Neural progenitor cell (in vitro differentiated cells): ENCODE results near the gene LGALS16. TPM values are rescaled to one million over a fixed set of nuclear protein-coding genes. Genes with fewer than 3 reads are reported as not detected.
"Not testable (repeated sequence)": the region's sequence is repeated elsewhere in the genome, so short reads cannot be mapped to it uniquely, and the experiment has no call there.

Experiments used
- DNase-seq: peaks from one replicate; pipeline ENCODE4 v3.0.0-alpha.2; 2016; ENCODE audit warnings: low spot score
- H2AFZ ChIP-seq: fragments of 200-600 bp; sonication (generic); replicated peaks from 2 replicates; pipeline ENCODE4 v1.6.1; 2016; ENCODE audit warnings: antibody characterized with exemption
- H3F3A ChIP-seq: fragments of 200-600 bp; sonication (generic); 2 replicates; pipeline ENCODE4 v1.6.1; 2016; ENCODE audit warnings: antibody characterized with exemption, low read depth
- H3K27ac ChIP-seq: fragments of 200-600 bp; sonication (generic); 2 replicates; pipeline ENCODE4 v1.5.1; 2016; ENCODE audit warnings: mild to moderate bottlenecking
- H3K27me3 ChIP-seq: fragments of 200-600 bp; sonication (generic); 2 replicates; pipeline ENCODE4 v1.6.1; 2016; ENCODE audit warnings: mild to moderate bottlenecking, moderate library complexity
- H3K36me3 ChIP-seq: fragments of 200-600 bp; sonication (generic); 2 replicates; pipeline ENCODE4 v1.5.1; 2016
- H3K4me1 ChIP-seq: fragments of 200-600 bp; sonication (generic); 2 replicates; pipeline ENCODE4 v1.6.1; 2016; ENCODE audit warnings: mixed run types
- H3K4me2 ChIP-seq: fragments of 200-600 bp; sonication (generic); 2 replicates; pipeline ENCODE4 v1.6.1; 2016
- H3K4me3 ChIP-seq: fragments of 200-600 bp; sonication (generic); 2 replicates; pipeline ENCODE4 v1.5.1; 2016
- H3K79me2 ChIP-seq: fragments of 200-600 bp; sonication (generic); 2 replicates; pipeline ENCODE4 v1.6.1; 2016; ENCODE audit warnings: low read depth
- H3K9ac ChIP-seq: fragments of 200-600 bp; sonication (generic); 2 replicates; pipeline ENCODE4 v1.6.1; 2016
- H3K9me3 ChIP-seq: fragments of 200-600 bp; sonication (generic); 2 replicates; pipeline ENCODE4 v1.5.1; 2016; ENCODE audit warnings: low read depth
- H4K20me1 ChIP-seq: fragments of 200-600 bp; sonication (generic); 2 replicates; pipeline ENCODE4 v1.6.1; 2016; ENCODE audit warnings: low read depth
- H3K27ac Mint-ChIP-seq: 3 replicates; pipeline ENCODE4 v1.8.0; 2021; ENCODE audit warnings: mixed read lengths
- H3K27me3 Mint-ChIP-seq: 2 replicates; pipeline ENCODE4 v1.8.0; 2022; ENCODE audit warnings: low read depth, mild to moderate bottlenecking, inconsistent platforms, moderate library complexity, mixed read lengths; ENCODE audit not compliant: insufficient read depth
- H3K36me3 Mint-ChIP-seq: 3 replicates; pipeline ENCODE4 v1.8.0; 2021; ENCODE audit warnings: mixed read lengths
- H3K4me1 Mint-ChIP-seq: 3 replicates; pipeline ENCODE4 v1.8.0; 2021; ENCODE audit warnings: mixed read lengths
- H3K4me3 Mint-ChIP-seq: 3 replicates; pipeline ENCODE4 v1.8.0; 2021; ENCODE audit warnings: mild to moderate bottlenecking, moderate library complexity, mixed read lengths
- H3K9me3 Mint-ChIP-seq: 3 replicates; pipeline ENCODE4 v1.8.0; 2020; ENCODE audit warnings: mixed read lengths
- EZH2 ChIP-seq: fragments of 200-600 bp; sonication (generic); IDR thresholded peaks from 2 replicates; pipeline ENCODE4 v1.6.1; 2017; ENCODE audit warnings: antibody characterized with exemption, mild to moderate bottlenecking, moderate library complexity
- EZH2phosphoT487 ChIP-seq: fragments of 200-600 bp; sonication (generic); IDR thresholded peaks from 2 replicates; pipeline ENCODE4 v1.6.1; 2017; ENCODE audit warnings: antibody characterized with exemption
- total RNA-seq: library from RNA; depleted of rRNA; stranded (reverse); fragments of >200 nt; gene quantifications from 2 replicates; pipeline ENCODE4 v1.2.3, GENCODE V29; 2015; ENCODE audit warnings: low replicate concordance
- TF ChIP-seq, protein P1 (sequence below): fragments of 200-600 bp; sonication (generic); IDR thresholded peaks from 2 replicates; pipeline ENCODE4 v1.5.1; 2017; ENCODE audit warnings: antibody characterized with exemption, mild to moderate bottlenecking

LGALS16 gene
- total RNA-seq, 1 donor from 2014 or later, result not detected

DNA sequence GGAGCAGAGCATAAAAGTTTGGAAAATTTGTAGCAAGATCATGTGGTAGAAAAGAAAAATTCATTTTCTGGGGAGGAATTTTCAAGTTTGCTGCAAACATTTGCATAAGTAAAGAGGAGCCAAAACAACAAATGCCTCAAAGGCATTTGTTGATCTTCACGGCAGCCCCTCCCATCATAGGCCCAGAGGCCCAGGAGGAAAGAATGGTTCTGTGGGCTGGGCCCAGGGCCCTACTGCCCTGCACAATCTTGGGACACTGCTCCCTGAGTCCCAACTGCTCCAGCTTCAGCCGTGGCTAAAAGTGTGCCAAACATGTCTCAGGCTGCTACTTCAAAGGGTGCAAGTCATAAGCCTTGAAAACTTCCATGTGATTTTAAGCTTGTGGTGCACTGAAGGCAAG is 42.1 kb upstream of the LGALS16 start:
- Histone ChIP-seq H3K4me3 (no peak overlapping the region), H3K9ac (no peak overlapping the region), H4K20me1 (no peaks in the 10 kb centered on the region), H2AFZ (no peak overlapping the region), H3K27ac (no peak overlapping the region), H3K9me3 (no peaks in the 10 kb centered on the region), H3F3A (no peaks in the 10 kb centered on the region), H3K4me2 (no peak overlapping the region), H3K27me3 (no peaks in the 10 kb centered on the region), H3K36me3 (no peaks in the 10 kb centered on the region), H3K79me2 (no peaks in the 10 kb centered on the region), H3K4me1 (no peaks in the 10 kb centered on the region)
- no peak overlapping the region for H3K4me3 Mint-ChIP-seq
- no peak overlapping the region for H3K27ac Mint-ChIP-seq
- H3K9me3 Mint-ChIP-seq, result peaks cover 5% of the 10 kb centered on the region
- H3K4me1 Mint-ChIP-seq, result no peaks in the 10 kb centered on the region
- DNase-seq, result no peak
- TF ChIP-seq, protein P1, sequence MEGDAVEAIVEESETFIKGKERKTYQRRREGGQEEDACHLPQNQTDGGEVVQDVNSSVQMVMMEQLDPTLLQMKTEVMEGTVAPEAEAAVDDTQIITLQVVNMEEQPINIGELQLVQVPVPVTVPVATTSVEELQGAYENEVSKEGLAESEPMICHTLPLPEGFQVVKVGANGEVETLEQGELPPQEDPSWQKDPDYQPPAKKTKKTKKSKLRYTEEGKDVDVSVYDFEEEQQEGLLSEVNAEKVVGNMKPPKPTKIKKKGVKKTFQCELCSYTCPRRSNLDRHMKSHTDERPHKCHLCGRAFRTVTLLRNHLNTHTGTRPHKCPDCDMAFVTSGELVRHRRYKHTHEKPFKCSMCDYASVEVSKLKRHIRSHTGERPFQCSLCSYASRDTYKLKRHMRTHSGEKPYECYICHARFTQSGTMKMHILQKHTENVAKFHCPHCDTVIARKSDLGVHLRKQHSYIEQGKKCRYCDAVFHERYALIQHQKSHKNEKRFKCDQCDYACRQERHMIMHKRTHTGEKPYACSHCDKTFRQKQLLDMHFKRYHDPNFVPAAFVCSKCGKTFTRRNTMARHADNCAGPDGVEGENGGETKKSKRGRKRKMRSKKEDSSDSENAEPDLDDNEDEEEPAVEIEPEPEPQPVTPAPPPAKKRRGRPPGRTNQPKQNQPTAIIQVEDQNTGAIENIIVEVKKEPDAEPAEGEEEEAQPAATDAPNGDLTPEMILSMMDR, result no peak
- no peak for TF ChIP-seq EZH2phosphoT487
- TF ChIP-seq EZH2, result no peak
- H3K27me3 Mint-ChIP-seq, result no peaks in the 10 kb centered on the region
- no peaks in the 10 kb centered on the region for H3K36me3 Mint-ChIP-seq

DNA sequence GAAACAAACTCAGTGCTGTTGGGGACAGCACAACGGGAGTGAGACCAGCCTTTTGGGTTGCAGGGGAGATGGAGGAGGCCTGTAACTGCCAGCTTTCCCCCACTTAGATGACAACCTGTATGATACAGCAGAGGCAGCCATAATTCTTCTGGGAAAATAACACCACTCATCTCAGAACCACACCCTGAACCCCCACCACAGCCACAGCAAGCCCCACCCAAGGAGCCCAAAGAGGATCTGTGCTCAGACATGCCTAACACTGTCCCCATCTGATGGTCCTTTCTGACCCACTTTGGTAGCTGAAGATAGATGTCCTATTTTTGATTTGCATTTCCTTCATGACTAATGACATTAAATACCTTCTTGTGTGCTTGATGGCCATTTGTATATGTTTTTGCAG is 38.0 kb upstream of the LGALS16 start:
- no peaks in the 10 kb centered on the region for H3F3A ChIP-seq
- H3K27ac ChIP-seq, result no peak overlapping the region
- H4K20me1 ChIP-seq, result no peaks in the 10 kb centered on the region
- H3K4me2 ChIP-seq, result no peak overlapping the region
- Mint-ChIP-seq H3K27ac (no peak overlapping the region), H3K9me3 (peaks cover 5% of the 10 kb centered on the region), H3K4me1 (no peaks in the 10 kb centered on the region), H3K27me3 (peaks cover 3% of the 10 kb centered on the region), H3K36me3 (no peaks in the 10 kb centered on the region), H3K4me3 (no peak overlapping the region)
- H3K9ac ChIP-seq, result no peak overlapping the region
- H3K9me3 ChIP-seq, result no peaks in the 10 kb centered on the region
- no peaks in the 10 kb centered on the region for H3K36me3 ChIP-seq
- TF ChIP-seq EZH2 (no peak), EZH2phosphoT487 (no peak)
- TF ChIP-seq, protein P1, result no peak
- H3K4me3 ChIP-seq, result no peak overlapping the region
- no peak for DNase-seq
- H3K4me1 ChIP-seq, result no peaks in the 10 kb centered on the region
- H3K79me2 ChIP-seq, result no peaks in the 10 kb centered on the region
- H3K27me3 ChIP-seq, result peaks cover 21% of the 10 kb centered on the region
- H2AFZ ChIP-seq, result no peak overlapping the region

DNA sequence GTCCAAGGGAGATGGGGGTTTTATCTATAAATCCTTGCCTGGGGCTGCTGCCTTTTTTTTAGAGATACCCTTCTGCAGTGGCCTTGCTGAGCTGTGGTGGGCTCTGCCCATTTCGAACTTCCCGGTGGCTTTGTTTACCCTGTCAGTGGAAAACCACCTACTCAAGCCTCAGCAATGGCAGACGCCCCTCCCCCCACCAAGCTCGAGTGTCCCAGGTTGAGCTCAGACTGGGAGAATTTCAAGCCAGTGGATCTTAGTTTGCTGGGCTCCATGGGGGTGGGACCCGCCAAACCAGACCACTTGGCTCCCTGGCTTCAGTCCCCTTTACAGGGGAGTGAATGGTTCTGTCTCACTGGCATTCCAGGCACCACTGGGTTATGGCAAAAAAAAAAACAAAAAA is 31.8 kb upstream of the LGALS16 start:
- no peaks in the 10 kb centered on the region for H3K9me3 ChIP-seq
- H3K36me3 ChIP-seq, result no peaks in the 10 kb centered on the region
- H3K4me2 ChIP-seq, result no peak overlapping the region
- Mint-ChIP-seq H3K27me3 (peaks cover 11% of the 10 kb centered on the region), H3K9me3 (no peaks in the 10 kb centered on the region), H3K36me3 (no peaks in the 10 kb centered on the region), H3K27ac (no peak overlapping the region), H3K4me3 (no peak overlapping the region), H3K4me1 (no peaks in the 10 kb centered on the region)
- H3F3A ChIP-seq, result no peaks in the 10 kb centered on the region
- no peak overlapping the region for H2AFZ ChIP-seq
- TF ChIP-seq EZH2phosphoT487 (no peak), EZH2 (no peak)
- TF ChIP-seq, protein P1, result no peak
- peaks cover 5% of the 10 kb centered on the region for H3K4me1 ChIP-seq
- H3K4me3 ChIP-seq, result no peak overlapping the region
- no peak overlapping the region for H3K27ac ChIP-seq
- no peak for DNase-seq
- H3K27me3 ChIP-seq, result peaks cover 21% of the 10 kb centered on the region
- H4K20me1 ChIP-seq, result no peaks in the 10 kb centered on the region
- no peaks in the 10 kb centered on the region for H3K79me2 ChIP-seq
- no peak overlapping the region for H3K9ac ChIP-seq

DNA sequence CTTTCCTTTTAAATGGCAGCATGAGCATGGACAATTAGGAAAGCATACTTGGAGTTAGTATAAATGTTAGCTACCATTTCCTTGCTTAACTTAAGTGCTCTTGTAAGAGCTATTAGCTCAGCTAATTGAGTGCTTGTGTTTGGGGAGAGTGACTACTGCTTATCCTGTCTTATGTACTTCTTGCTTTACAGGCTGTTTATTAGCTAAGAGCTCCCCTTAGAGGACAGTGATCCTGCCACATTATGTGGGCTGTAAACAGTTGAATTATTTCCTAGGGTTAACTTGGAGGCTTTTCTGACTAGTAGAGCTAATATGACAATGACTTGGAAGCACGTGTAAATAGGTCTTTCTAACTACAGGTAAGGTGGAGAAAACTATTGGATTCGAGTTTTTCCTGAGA is 28.1 kb upstream of the LGALS16 start:
- not testable (repeated sequence) for H2AFZ ChIP-seq, H3K9ac ChIP-seq, H3K4me3 ChIP-seq, H3K4me1 Mint-ChIP-seq, H3F3A ChIP-seq, H3K9me3 Mint-ChIP-seq, DNase-seq, H3K27me3 ChIP-seq, H3K4me1 ChIP-seq, H3K79me2 ChIP-seq, H3K36me3 Mint-ChIP-seq, H3K36me3 ChIP-seq, H3K27me3 Mint-ChIP-seq, H3K9me3 ChIP-seq, H3K4me3 Mint-ChIP-seq, H3K27ac ChIP-seq, H3K4me2 ChIP-seq, H4K20me1 ChIP-seq, H3K27ac Mint-ChIP-seq
- TF ChIP-seq, protein P1, result peak; percentile 13
